RWPE2 (cell line): ENCODE data around the gene LPAR1.

Experiments used
- ATAC-seq: fragments of 200-7000 bp; cut with Tn5 transposase; 3 replicates; pipeline ENCODE4 v1.9.1; 2021; ENCODE audit warnings: low read depth
- DNase-seq: peaks from one replicate; pipeline ENCODE4 v3.0.0-alpha.2; 2020; ENCODE audit warnings: low spot score
- H3K27ac ChIP-seq: fragments of 450-650 bp; 2 replicates; pipeline ENCODE4 v1.5.1; 2017; ENCODE audit warnings: mild to moderate bottlenecking; ENCODE audit not compliant: poor library complexity, severe bottlenecking
- H3K27me3 ChIP-seq: fragments of 250-450 bp; sonication (Bioruptor Pico); 2 replicates; pipeline ENCODE4 v1.5.1; 2021; ENCODE audit warnings: mild to moderate bottlenecking, moderate library complexity; ENCODE audit not compliant: insufficient read depth, poor library complexity, severe bottlenecking
- H3K36me3 ChIP-seq: fragments of 250-450 bp; sonication (Bioruptor Pico); 2 replicates; pipeline ENCODE4 v1.5.1; 2020; ENCODE audit warnings: low read depth, mild to moderate bottlenecking, moderate library complexity
- H3K4me1 ChIP-seq: fragments of 250-450 bp; sonication (Bioruptor Pico); 2 replicates; pipeline ENCODE4 v1.5.1; 2021; ENCODE audit warnings: mild to moderate bottlenecking, moderate library complexity; ENCODE audit not compliant: insufficient read depth, poor library complexity, severe bottlenecking
- H3K4me3 ChIP-seq: fragments of 250-450 bp; sonication (Bioruptor Pico); 2 replicates; pipeline ENCODE4 v1.5.1; 2021; ENCODE audit warnings: mild to moderate bottlenecking, moderate library complexity; ENCODE audit not compliant: severe bottlenecking
- H3K9me3 ChIP-seq: fragments of 250-450 bp; sonication (Bioruptor Pico); 2 replicates; pipeline ENCODE4 v1.5.1; 2021; ENCODE audit warnings: mild to moderate bottlenecking, moderate library complexity; ENCODE audit not compliant: severe bottlenecking
- TF ChIP-seq, protein P1 (sequence below): fragments of 450-650 bp; IDR thresholded peaks from one replicate; pipeline ENCODE4 v1.5.1; 2017; ENCODE audit warnings: mild to moderate bottlenecking, moderate library complexity; ENCODE audit not compliant: poor library complexity, severe bottlenecking

LPAR1 gene

DNA sequence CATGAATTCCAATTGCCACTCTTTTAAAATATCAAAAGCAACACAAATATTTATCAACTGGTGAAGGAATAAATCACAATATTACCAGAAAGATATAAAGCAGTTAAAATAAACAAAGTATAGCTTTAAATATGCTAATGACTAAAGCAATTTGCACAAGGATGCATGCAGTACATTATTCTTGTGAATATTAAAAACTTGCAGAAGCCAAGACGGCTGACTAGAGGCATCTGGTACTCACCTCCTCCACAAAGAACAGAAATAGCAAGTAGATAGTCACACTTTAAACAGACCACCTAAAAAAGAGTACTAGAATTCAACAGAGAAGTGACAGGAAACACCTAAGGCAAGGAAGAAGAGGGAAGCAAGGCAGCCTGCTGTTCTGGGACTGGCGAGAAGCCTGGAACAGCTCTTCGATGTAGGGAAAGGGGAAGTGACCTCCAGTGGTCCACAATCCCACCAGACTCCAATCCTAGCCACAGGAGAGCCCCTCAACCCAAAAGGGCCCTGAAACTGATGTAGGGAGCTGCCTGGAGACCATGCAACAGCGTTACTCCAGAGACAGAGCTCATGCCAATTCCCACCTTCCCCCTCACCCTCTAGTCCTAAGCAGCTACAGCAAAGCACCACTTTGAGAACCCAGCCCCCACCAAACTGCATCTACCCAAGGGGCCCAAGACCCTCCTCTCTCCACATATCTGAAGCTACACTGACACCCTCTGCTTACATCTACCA is 86.3 kb downstream of the LPAR1 start:
- TF ChIP-seq, protein P1, sequence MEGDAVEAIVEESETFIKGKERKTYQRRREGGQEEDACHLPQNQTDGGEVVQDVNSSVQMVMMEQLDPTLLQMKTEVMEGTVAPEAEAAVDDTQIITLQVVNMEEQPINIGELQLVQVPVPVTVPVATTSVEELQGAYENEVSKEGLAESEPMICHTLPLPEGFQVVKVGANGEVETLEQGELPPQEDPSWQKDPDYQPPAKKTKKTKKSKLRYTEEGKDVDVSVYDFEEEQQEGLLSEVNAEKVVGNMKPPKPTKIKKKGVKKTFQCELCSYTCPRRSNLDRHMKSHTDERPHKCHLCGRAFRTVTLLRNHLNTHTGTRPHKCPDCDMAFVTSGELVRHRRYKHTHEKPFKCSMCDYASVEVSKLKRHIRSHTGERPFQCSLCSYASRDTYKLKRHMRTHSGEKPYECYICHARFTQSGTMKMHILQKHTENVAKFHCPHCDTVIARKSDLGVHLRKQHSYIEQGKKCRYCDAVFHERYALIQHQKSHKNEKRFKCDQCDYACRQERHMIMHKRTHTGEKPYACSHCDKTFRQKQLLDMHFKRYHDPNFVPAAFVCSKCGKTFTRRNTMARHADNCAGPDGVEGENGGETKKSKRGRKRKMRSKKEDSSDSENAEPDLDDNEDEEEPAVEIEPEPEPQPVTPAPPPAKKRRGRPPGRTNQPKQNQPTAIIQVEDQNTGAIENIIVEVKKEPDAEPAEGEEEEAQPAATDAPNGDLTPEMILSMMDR = no peak
- Histone ChIP-seq H3K4me3 (no peak overlapping the region), H3K4me1 (peaks cover 28% of the 10 kb centered on the region), H3K9me3 (peaks cover 7% of the 10 kb centered on the region), H3K27me3 (no peaks in the 10 kb centered on the region), H3K36me3 (peaks cover 11% of the 10 kb centered on the region), H3K27ac (peak overlapping the region; percentile 42)
- 0 out of 3 replicates have a peak, but pooled peaks have one; percentile 12 for ATAC-seq
- no peak for DNase-seq

DNA sequence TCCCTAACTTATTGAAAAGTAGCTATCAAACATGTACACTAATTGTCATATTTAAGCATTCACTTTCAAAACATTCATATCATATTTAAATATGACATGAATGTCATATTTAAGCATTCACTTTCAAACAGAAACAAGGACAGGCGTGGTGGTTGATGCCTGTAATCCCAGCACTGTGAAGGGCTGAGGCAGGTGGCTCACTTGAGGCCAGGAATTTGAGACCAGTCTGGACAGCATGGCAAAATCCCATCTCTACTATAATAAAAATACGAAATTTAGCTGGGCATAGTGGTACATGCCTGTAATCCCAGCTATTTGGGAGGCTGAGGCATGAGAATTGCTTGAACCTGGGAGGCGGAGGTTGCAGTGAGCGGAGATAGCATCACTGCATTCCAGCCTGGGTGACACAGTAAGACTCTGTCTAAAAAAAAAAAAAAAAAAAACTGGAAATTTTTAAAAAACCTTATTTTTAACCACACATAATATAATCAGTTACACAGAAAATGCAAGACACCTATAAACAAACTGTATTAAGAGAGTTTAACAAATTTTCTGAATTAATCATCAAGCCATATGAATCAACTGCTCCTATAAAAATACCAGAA is 88.1 kb downstream of the LPAR1 start:
- DNase-seq (no peak), ATAC-seq (peak; percentile 14; the same call in 1 of the 3 replicates)
- Histone ChIP-seq H3K4me1 (peaks cover 28% of the 10 kb centered on the region), H3K27me3 (no peaks in the 10 kb centered on the region), H3K27ac (peak overlapping the region; percentile 42), H3K9me3 (peaks cover 3% of the 10 kb centered on the region), H3K36me3 (peaks cover 8% of the 10 kb centered on the region), H3K4me3 (no peak overlapping the region)
- TF ChIP-seq, protein P1 = no peak

DNA sequence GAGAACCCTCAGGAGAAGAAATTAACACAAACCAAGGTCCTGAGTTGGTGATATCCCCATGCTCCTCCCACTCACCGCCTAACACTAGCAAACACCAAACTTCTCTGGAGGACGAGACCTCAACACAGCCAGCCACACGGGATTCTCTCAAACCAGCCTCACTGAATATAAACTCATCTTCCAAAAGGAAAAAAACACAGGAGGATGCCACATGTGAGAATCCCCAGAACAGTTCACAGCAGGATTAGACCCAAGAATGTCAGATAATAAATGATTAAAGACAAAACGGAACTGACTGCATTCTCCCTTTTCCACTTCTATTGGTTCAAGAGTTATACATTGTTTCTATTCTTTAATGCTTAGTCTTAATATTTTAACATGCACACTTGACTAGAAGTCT is 89.2 kb downstream of the LPAR1 start:
- H3K36me3 ChIP-seq = no peaks in the 10 kb centered on the region; the same call in 1 of the 2 replicates
- no peak overlapping the region for H3K4me3 ChIP-seq
- H3K27me3 ChIP-seq = no peaks in the 10 kb centered on the region
- peaks cover 28% of the 10 kb centered on the region for H3K4me1 ChIP-seq
- DNase-seq (no peak), ATAC-seq (no peak)
- TF ChIP-seq, protein P1 = no peak
- H3K9me3 ChIP-seq = no peaks in the 10 kb centered on the region
- H3K27ac ChIP-seq = peak overlapping the region; percentile 42

DNA sequence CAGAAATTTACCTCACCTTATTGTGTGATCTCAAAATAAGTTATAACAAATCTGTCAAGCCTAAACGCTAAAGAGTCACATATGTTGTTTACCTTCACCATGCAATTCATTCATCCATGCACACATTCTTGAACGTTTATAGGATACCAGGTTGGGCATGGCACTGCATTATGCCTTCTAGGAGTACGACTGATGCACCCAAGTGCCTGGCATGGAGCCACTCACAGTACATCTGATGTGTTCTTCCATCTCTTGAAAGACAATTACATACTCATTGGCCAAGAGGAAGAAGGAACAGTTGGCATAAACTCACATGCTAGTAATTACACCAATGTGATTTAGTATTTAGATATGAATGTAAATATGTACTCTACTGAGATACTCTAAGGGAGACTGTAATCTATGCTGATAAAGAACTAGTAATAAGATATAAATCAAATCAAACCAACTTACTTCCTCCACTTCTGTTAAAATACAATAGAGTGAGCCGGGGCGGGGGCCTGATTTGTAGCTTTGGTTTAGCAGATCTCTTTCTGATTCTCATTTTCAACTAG is 90.7 kb downstream of the LPAR1 start:
- no peak overlapping the region for H3K27ac ChIP-seq
- peaks cover 30% of the 10 kb centered on the region for H3K4me1 ChIP-seq
- H3K36me3 ChIP-seq = peaks cover under 1% of the 10 kb centered on the region
- H3K27me3 ChIP-seq = no peaks in the 10 kb centered on the region
- no peaks in the 10 kb centered on the region for H3K9me3 ChIP-seq
- TF ChIP-seq, protein P1 = no peak
- no peak overlapping the region for H3K4me3 ChIP-seq
- DNase-seq (no peak), ATAC-seq (no peak)
